ENCODE data around the gene MAJIN.

Gene MAJIN

GRCh38 chr11:64996710-64997380 is 24.9 kb upstream of the MAJIN start, which contains the start of gene BATF2 (continued):
- peak; percentile 88 for TF ChIP-seq REST (tag by site-specific recombination; IDR thresholded peaks at IDR 0.05)
- 0 out of 2 replicates have a peak, but pooled peaks have one; percentile 26 for TF ChIP-seq ZNF423 (tag by site-specific recombination; IDR thresholded peaks at IDR 0.05)
- peak; percentile 87 for TF ChIP-seq ZNF341 (tag by site-specific recombination; IDR thresholded peaks at IDR 0.05; ENCODE audit: low read depth)
- no peak for TF ChIP-seq ZNF223 (tag by site-specific recombination; IDR thresholded peaks at IDR 0.05)
- TF ChIP-seq ZNF394 (tag by site-specific recombination; IDR thresholded peaks at IDR 0.05; ENCODE audit: borderline replicate concordance), result peak; percentile 88
- peak; percentile 29; the same call in 1 of the 2 replicates for TF ChIP-seq IKZF3 (tag by site-specific recombination; IDR thresholded peaks at IDR 0.05)
- no peak for TF ChIP-seq ZNF37A (tag by site-specific recombination; IDR thresholded peaks at IDR 0.05)
- TF ChIP-seq GLIS2 (tag by site-specific recombination; IDR thresholded peaks at IDR 0.05), result peak; percentile 54
- TF ChIP-seq ZNF112 (tag by site-specific recombination; IDR thresholded peaks at IDR 0.05), result no peak
- TF ChIP-seq ZNF398 (tag by site-specific recombination; IDR thresholded peaks at IDR 0.05), result peak; percentile 46; the same call in 1 of the 2 replicates

- CTCF ChIA-PET, result interaction anchor here (0.5 to 3.7 kb wide), 13 partner anchors 17 to 193 kb away, joined by 3 to 15 read pairs (median 4); partner anchors contain the start of genes ARL2, CDC42BPG and MAP4K2
- Histone ChIP-seq H3K36me3 (ENCODE audit: control insufficient read depth in 2 of 2, insufficient read depth in 1 of 2, low read length in 2 of 2) (no peaks in the 10 kb centered on the region), H3K4me3 (ENCODE audit: low read depth, low read length) (no peak overlapping the region), H3K9me3 (ENCODE audit: control insufficient read depth, insufficient read depth, low read depth, low read length) (no peaks in the 10 kb centered on the region), H3K4me1 (ENCODE audit: control insufficient read depth, insufficient read depth, low read length) (no peaks in the 10 kb centered on the region), H3K27ac (ENCODE audit: extremely low read depth, low read depth, low read length) (no peak overlapping the region)
- POLR2A ChIA-PET, result interaction anchor here (0.6 to 1.7 kb wide), 4 partner anchors 11 to 1483 kb away, joined by 3 to 4 read pairs (median 3); partner anchors contain the start of genes PPP2R5B and ZNHIT2
- no peak for TF ChIP-seq ZNF580 (tag by site-specific recombination; IDR thresholded peaks at IDR 0.05)
- TF ChIP-seq ZBTB49 (tag by site-specific recombination; IDR thresholded peaks at IDR 0.05; ENCODE audit: low read depth), result no peak
- TF ChIP-seq ZNF426 (tag by site-specific recombination; IDR thresholded peaks at IDR 0.05), result no peak
- TF ChIP-seq ZNF449 (tag by site-specific recombination; IDR thresholded peaks at IDR 0.05), result no peak
- no peak for TF ChIP-seq ZNF335 (tag by site-specific recombination; conservative IDR thresholded peaks at IDR 0.05)
- no peak for TF ChIP-seq ZNF354C (tag by site-specific recombination; IDR thresholded peaks at IDR 0.05; ENCODE audit: borderline replicate concordance, low read depth)
- TF ChIP-seq ZBTB20 (tag by site-specific recombination; IDR thresholded peaks at IDR 0.05), result no peak
- TF ChIP-seq ZXDB (tag by site-specific recombination; IDR thresholded peaks at IDR 0.05), result no peak
- TF ChIP-seq ZNF549 (tag by site-specific recombination; IDR thresholded peaks at IDR 0.05), result no peak
- no peak for TF ChIP-seq ZNF18 (tag by site-specific recombination; IDR thresholded peaks at IDR 0.05)
Observed at GRCh38 chr11:64996327-64996709, 24.4 kb upstream of the MAJIN start.

All from HEK293 (cell line).